GM19452 (cell line): ENCODE results near the gene CCDC57.
"Not testable (repeated sequence)": the region's sequence is repeated elsewhere in the genome, so short reads cannot be mapped to it uniquely, and the experiment has no call there.

Experiments
- ATAC-seq: cut with Tn5 transposase; IDR thresholded peaks from one replicate; pipeline ENCODE4 v1.9.1; 2021; ENCODE audit not compliant: unreplicated experiment

CCDC57 gene

DNA sequence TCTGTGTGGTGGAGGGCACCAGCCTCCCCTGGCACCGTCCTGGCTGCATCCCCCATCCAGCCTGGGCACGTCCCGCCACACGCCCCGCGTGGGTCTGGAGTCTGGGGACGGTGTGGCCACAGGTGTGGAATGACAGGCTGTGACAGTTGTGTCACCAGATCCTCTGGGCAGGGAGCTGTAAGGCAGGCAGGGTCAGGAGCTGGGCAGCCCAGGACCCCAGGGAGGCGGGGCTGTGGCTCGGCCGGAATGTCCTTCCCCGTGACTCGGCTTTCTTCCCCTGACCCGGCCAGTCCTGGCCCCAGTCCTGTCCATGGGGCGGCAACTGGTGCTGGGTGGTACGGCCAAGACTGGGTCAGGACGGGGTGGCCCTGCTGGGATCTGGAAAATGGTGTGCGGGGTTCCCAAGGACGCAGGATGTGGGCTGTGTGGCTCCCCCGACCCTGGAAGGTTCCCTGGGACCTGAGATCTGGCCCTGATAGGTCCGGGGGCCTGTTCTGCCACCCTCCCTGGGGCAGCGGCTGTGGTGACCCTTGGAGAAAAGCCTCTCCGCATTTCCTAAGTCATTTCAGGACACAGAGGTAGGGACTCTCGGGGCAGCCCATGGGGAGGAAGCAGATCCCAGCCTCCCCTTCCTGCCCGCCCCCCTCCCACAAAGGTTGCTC is 12.9 kb upstream of the CCDC57 start:
- ATAC-seq, result no peak

DNA sequence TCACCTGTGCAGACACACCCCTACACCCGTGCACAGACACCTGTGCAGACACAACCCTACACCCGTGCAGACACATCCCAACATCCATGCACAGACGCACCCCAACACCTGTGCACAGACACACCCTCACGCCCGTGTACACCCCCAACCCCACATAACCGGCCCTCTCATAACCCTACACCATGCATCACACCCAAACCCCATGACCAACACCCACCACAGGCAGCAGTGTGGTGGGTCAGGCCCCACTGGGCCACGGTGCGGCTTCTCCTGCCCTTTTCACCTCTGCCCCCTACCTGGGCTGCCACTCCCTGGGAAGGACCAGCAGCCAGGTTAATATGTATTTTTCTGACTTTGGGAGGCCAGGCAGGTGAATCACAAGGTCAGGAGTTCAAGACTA is 12.0 kb upstream of the CCDC57 start:
- ATAC-seq, result no peak

DNA sequence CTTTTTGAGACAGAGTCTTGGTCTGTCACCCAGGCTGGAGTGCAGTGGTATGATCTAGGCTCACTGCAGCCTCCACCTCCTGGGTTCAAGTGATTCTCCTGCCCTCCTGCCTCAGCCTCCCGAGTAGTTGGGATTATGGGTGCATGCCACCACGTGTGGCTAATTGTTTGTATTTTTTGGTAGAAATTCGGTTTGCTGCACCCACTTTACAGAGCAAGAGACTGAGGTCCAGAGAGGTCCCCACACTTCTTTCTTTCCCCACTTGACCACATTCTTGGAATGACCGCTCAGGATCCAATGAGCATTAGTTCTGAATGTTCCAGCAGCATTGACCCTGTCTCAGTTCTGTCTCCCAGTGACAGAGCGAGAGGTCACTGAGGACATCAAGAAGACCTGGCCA is 10.9 kb upstream of the CCDC57 start:
- ATAC-seq, result no peak

DNA sequence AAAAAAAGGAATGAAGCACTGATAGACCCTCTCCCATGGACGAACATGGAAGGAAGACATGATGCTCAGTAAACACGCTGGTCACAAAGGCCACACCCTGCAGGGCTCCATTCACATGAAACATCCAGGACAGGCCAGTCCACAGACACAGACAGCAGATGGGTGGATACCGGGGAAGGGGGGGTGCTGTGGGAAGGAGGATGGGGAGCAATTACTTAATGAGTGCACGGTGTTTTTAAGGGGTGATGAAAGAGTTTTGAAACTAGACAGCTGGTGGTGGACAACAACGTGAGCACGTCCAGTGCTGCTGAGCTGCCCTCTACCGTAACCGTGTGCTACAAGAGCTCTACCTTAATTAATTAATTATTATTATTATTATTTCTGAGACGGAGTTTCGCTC is 10.2 kb upstream of the CCDC57 start:
- no peak for ATAC-seq

DNA sequence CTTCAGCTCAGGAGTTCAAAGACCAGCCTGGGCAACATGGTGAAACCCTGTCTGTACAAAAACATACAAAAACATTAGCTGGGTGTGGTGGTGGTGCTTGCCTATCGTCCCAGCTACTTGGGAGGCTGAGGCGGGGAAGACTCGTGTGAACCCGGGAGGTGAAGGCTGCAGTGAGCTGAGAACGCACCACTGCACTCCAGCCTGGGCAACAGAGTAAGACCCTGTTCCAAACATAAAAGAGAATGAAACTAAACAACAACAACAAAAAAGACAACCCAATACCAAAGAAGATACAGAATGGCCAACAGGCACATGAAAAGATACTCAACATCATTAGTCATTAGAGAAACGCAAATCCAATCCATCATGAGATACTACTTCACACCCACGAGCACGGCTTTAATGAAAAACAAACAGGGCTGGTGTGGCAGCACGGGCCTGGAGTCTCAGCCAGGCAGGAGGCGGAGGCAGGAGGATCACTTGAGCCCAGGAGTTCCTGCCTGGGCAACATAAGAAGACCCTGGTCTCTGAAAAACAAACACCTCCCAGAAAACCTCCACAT is 8.8 kb upstream of the CCDC57 start:
- ATAC-seq, result no peak

DNA sequence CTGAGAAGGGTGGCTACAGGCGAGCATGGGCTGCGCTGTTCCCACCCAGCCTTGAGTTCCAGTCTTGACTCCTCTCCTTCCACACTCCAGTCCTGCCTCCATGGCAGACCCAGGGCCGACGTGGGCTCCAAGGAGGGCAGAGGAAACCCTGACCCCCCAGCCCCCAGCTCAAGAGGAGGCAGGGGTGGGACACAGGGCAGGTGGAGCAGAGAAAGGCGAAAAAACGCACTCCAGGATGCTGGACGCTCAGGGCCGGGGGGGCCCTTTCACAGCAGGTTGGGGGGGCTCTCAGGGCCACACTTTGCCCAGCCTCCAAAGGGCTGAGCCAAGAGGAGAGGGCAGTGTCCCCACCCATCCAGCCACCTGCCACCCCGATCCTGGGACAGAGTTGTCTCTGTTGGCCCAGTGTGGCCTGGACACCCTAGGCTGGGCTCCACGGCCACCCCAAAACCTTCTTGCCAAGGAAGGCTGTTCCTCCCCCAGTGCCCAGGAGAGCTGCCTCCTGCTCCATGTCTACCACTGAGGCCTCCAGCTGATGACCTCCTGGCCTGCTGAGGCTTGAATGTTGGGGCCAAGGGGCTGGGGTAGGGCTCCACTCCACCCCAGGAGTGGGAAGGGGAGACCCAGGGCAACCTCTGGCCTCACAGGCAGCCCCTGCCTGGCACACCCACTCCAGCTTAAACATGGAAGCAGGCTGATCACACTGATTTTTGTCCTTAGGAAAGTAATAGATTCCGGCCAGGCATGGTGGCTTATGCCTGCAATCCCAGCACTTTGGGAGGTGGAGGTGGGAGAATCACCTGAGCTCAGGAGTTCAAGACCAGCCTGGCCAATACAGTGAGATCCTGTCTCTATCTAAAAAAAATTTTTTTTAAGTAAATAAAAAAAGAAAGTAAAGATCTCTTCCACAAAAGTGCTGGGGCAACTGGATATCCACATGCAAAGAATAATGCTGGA is 7.4 kb upstream of the CCDC57 start:
- ATAC-seq, result no peak

DNA sequence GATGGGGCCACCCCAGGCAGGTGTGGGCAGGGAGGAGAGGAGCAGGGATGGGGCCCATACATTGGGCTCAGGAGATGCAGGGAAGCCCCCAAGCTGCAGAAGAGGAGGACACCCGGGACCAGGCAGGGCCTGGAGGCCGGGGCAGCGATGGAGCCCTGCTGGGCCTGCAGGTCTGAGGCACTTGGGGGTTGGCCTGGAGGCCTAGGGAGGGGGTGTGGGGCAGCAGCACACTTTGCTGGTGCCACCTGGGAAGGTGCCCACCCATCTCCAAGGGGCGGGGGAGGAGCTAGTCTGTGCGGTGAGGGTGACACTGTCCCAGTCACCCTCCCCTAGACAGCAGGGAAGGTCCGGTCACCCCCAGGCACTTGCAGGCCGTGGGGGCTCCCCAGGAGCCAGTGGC is 6.4 kb upstream of the CCDC57 start:
- no peak for ATAC-seq

DNA sequence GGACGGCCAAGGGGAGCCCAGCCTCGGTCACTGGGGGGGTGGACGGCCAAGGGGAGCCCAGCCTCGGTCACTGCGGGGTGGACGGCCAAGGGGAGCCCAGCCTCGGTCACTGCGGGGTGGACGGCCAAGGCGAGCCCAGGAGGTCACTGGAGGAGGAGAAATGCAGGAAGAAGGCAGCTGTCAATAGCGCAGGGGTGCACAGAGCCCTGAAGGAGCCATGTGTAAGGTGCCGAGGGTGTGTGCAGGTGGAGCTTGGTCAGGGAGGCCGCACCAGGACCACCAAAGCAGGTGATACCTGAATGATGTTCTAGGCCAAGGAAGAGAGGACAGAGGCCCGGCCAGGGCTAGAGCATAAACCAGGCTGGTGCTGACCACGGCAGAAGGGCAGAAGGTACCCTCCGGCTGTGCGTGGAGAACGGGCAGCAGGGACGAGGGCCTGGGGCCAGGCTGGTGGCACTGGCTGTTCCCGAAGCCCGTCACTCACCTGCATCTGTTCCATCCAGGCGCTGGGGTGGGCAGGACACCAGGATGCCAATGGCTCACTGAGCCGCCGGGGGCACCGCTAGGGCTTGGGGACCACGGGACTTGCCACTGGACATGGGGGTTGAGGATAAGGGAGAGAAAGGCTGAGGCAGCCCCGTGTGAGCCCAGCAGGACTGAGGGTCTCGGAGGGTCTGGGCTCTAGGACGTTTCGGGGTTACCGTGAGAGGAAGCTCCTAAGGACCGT is 5.9 kb upstream of the CCDC57 start:
- ATAC-seq, result no peak

DNA sequence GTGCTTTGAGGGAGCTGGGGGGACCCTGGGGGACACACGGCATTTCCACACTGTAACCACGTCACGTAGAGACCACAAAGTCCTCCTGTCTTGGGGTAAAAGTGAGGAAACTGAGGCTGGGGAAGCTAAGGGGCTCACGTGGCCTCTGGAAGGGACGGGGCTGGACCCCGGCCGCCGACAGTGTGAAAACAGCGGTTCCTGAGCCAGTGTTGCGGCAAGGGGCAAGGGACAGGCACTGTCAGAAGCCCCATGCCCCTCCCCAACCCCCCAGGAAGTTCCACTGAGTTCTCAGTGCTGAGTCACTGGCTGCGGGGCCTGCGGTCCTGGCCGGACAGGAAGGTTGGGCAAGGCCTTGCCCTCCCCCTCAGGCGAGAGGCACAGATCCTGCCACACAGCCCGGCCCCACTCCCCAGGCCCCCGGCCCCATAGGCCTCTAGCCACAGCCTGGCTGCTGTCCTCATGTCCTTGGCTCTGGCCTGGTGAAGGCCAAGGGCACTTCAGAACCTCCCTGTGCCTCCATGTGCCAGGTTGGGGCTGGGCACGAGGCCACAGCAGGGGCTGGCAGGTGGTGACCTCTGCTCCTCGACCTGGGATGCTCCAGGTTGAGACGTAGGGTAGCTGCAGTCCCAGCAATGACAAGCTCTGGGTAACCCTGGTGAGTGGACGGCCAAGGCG is 5.0 kb upstream of the CCDC57 start:
- no peak for ATAC-seq

DNA sequence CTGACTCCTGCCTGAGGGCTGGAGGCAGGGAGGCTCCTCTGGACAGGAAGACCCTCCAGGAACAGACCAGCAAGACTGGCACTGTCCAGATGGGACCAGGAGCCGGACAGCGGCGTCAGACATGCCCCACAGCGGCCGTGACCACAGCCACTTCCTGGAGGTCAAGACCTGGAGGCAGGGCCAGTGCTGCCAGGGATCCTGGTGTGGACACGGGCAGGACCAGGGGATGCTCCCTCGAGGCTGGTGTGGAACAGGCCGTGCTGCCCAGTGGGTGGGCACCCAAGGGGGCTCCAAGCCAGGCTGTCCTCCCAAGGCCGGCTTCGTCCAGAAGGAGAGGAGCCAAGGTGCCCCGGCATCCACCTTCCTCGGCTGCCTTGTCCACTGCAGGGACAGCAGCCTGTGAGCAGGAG is 4.5 kb upstream of the CCDC57 start:
- ATAC-seq, result no peak

DNA sequence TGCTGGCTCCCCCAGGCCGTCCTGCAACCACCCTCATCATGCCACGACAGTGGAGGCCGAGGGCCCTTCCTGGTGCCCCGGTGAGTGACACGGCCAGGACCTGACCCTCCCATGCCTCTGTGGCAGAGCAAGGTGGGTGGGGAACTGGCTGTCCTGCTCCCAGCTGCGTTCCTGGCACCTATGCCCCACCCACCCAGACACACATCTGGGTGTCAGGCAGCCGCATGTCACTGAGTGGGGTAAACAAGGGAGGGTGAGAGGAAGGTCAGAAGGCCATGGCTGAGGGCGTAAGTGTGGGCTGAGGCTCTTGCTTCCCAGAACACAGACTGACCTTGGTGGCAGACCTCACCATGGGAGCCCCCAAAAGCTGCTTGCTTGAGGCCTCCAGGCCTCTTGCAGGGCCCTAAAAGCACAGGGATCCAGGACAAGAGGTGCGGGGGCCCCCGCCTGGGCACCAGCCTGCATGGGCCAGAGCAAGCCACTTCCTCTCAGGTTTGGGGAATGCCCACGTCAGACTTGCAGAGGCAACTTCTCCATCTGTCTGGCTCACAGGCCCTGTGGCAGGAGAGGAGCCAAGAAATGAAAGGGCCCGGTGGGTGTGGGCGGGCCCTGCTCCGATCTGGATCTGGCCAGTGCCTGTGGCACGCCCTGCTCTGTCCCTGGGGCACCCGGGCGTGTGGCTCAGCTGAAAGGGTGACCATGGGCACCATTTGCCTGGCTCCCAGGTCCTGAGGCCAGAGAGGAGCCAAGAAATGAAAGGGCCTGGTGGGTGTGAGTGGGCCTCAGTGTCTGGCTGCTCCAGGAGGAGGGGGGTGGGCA is 3.9 kb upstream of the CCDC57 start:
- peak; percentile 45 for ATAC-seq

DNA sequence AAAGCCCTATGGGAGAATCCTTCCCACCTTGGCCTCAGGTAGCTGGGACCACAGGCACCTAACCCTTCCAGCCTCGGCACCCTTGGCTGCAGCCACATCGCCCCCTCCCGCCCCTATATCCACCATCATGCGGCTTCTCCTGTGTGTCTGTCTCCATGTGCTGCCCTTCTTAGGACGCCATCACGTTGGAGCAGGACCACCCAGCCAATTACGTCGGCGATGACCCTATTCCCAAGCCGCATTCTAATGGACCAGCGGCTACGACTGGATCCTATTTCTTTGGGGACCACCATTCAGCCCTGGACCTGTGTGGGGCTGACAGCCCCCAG is 3.3 kb upstream of the CCDC57 start:
- no peak for ATAC-seq

DNA sequence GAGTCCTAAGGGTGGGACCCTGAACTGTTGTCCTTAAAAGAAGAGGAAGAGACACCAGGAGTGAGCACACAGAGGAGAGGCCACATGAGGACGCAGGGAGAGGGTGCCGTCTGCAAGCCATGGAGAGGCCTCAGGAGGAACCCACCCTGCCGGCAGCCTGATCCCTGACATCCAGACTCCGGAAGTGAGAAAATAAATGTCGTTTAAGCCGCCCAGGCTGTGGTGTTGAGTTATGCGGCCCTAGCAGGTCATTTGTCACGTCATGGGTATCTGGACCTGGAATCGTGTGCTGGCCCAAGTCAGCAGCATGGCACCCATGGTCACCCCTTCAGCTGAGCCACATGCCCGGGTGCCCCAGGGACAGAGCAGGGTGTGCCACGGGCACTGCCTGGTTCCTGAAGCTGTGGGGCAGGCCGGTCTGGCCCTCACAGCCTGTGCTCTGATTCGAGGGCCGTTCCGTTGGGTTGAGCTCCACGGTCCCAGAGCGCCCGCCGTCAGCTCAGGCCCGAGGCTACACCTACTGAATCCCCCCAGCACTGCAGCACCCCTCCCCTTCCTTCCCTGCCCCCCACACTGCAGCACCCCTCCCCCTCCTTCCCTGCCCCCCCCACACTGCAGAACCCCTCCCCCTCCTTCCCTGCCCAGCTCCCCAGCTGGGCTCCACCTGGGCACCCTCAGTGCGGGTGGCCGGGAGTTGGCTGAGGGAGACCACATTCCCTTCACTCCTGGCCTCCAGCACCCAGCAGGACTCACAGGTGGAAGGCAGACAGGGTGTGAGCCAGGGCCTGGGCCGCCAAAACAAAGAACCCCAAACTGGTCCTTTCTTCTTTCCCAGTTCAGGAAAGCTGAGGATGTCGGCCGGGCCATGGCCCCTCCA is 2.7 kb upstream of the CCDC57 start:
- no peak for ATAC-seq

DNA sequence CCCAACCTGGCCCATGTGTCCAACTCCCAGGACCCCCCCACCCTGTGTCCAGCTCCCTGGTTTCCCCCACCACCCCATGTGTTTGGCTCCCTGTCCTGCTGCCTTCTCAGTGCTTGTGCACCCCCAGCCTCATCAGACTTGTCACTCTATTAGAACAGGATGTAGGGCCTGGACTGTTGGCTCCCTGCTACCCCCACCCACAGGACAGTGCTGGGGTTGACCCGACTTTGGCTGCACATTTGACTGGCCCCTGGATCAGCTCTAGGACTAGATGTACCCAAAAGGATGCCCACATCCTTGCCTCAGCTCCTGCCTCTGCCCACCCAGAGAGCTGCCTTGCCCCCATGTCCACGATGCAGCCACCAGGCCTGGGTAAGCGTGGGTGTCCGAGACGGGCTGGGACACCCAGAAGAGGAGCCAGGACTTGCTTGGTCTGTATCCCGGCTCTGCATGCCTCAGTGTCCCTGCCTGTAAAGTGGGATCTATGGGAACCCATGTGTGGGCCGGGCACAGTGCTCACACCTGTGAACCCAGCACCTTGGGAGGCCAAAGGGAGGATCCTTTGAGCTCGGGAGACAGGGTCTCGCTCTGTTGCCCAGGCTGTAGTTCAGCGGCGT is 1.5 kb upstream of the CCDC57 start:
- no peak for ATAC-seq

DNA sequence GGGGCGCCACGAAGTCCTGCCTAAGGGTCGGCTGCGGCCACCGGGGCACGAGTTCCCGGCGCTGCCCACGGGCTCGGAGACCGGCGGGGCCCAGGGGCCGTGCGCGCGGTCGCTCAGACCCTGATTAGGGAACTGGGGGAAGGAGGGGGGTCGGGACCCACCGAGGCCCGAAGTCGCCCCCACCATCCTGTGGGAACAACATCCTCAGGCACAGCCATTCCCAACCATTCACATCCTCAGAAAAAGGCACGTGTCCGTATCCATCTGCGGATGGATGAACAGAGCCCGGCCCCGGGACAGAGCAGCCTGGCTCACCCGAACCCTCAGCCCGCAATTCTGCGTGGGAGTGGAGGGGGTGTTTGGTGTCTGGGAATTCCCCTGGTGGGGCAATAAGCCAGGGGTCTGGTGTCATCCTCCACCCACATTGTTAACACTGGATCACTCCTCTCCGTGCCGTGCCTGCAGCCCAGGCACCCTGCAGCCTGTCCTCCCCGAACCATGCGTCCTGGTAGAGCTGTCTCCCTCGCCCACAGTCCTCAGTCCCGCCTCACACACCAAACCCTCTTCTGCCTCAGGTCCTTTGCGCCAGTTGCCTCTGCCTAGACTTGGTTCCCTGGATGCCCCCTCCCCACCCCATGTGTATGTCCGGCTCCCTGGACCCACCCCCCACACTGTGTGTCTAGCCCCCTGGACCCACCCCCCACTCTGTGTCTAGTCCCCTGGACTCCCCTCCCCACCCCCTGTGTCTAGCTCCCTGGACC is 789 bp upstream of the CCDC57 start:
- ATAC-seq, result peak; percentile 4

DNA sequence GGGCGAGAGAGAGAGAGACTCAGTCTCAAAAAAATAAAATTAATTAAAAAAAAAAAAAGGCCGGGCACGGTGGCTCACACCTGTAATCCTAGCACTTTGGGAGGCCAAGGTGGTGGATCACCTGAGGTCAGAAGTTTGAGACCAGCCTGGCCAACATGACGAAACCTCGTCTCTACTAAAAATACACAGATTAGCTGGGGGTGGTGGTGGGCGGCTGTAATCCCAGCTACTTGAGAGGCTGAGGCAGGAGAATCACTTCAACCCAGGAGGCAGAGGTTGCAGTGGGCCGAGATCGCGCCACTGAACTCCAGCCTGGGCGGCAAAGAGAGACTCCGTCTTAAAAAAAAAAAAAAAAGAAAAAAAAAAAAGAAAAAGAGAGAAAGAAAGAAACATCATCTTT is 2.0 kb downstream of the CCDC57 start:
- ATAC-seq, result not testable (repeated sequence)

DNA sequence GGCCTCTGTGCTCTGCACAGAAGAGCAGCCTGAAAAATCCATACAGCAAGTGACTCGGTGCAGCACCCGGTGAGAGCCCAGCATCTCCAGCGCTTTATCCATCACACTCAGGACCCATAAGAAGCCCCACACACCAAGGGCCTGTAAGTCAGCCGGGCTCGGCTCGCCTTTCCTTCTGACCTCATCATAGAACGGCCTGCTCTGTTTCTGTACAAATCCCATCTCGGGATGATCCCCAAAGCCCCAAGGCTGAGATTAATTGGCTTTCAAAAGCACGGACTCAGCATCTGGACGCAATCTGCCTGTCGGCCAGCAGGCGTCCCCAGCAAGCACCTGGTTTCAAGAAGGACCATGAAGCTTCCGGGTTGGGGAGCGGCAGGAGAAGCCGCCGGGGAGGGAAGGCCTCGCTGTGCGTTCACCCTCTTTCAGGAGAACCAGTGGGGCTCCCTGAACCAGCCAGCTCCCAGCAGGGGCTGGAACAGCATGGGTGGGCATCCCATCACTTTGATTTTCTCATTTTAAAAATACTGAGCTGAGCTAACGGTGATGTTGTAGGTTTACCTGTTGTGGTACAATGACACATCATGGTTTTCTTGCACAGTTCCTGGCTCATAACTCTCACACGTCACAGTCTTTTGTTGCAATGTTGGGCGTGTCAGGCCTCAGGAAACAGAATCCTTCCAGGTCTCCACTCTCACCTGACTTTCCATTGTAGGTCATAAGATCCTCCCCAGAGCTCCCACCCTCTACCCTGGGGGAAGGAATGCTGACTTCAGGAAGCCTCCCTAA is 6.7 kb downstream of the CCDC57 start:
- no peak for ATAC-seq
